Hematopoietic multipotent progenitor cell (in vitro differentiated cells): Measurements from ENCODE around the gene ZNF346. TPM values are rescaled to one million over a fixed set of nuclear protein-coding genes. Genes with fewer than 3 reads are reported as not detected.
A peak's percentile ranks its signal among the peaks of the same experiment; 100 is the strongest.

Experiments used
- DNase-seq, 3 donors: peaks; one replicate each; pipeline ENCODE4 v3.0.0-alpha.2; 2011 to 2015; ENCODE audit warnings: low read depth in 2 of 3, low spot score in 2 of 3
- total RNA-seq: library from RNA; depleted of rRNA; stranded (reverse); fragments of >200 nt; gene quantifications from one replicate; pipeline ENCODE4 v1.2.3, GENCODE V29; 2012

The ZNF346 gene
- total RNA-seq, 1 donor = 27.2 TPM

DNA sequence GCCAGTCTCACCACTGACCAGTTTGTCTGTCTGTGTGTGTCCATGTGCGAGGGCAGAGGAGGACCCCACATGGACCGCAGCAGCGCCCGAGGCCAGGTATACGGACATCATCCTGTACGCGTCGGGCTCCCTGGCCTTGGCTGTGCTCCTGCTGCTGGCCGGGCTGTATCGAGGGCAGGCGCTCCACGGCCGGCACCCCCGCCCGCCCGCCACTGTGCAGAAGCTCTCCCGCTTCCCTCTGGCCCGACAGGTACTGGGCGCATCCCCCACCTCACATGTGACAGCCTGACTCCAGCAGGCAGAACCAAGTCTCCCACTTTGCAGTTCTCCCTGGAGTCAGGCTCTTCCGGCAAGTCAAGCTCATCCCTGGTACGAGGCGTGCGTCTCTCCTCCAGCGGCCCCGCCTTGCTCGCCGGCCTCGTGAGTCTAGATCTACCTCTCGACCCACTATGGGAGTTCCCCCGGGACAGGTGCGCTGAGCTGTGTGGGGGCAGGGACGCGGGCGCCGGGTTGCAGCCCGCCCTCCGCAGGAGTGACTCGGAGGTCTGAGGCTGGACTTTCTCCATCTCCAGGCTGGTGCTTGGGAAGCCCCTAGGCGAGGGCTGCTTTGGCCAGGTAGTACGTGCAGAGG lies 70.7 kb downstream of the ZNF346 start:
- DNase-seq = no peak

GRCh38 chr5:177093803-177094202 lies 71.3 kb downstream of the ZNF346 start:
- no peak for DNase-seq

DNA sequence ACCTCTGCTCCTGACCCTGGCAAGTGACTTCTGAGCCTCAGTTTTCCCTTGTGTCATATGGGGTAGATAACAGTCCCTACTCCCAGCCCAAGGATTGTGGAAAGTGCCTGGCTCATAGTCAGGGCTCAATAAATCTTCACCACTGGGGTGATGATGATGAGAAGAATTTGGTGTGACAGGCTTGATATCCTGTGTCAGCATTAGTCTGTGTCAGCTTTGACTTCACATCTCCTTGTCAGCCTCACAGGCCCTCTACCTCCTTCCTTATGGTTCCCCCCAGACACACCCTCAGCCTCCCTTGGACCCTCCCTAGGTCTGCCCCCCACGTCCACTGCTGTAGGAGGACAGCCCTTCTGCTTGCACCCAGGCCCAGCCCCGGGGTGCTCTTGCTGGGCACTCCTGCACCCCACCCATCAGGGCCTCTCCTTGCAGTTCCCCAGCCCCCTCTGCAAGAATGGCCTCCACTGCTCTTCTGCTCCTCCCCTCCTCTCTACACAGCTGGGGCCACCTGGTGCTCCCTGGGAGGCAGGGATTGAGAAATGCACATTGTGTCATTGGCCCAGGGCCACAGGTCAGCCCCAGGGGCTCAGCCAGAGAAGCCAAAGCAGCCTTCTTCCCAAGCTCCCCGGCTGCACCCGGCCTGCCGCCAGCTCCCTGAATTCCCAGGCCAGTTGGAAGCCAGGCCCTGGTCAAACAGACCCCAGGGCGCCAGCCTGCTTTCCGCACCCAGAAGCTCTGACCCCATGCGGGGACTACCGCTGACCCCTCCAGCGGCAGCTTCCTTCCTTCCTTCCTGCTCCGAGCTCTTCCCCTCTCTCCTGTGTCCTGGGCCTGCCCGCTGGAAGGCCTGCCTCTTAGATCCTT lies 72.0 kb downstream of the ZNF346 start:
- DNase-seq = no peak

GRCh38 chr5:177095088-177095669 lies 72.7 kb downstream of the ZNF346 start:
- DNase-seq = no peak

- DNase-seq = no peak
Measured at GRCh38 chr5:177096162-177097015, 73.9 kb downstream of the ZNF346 start.

DNA sequence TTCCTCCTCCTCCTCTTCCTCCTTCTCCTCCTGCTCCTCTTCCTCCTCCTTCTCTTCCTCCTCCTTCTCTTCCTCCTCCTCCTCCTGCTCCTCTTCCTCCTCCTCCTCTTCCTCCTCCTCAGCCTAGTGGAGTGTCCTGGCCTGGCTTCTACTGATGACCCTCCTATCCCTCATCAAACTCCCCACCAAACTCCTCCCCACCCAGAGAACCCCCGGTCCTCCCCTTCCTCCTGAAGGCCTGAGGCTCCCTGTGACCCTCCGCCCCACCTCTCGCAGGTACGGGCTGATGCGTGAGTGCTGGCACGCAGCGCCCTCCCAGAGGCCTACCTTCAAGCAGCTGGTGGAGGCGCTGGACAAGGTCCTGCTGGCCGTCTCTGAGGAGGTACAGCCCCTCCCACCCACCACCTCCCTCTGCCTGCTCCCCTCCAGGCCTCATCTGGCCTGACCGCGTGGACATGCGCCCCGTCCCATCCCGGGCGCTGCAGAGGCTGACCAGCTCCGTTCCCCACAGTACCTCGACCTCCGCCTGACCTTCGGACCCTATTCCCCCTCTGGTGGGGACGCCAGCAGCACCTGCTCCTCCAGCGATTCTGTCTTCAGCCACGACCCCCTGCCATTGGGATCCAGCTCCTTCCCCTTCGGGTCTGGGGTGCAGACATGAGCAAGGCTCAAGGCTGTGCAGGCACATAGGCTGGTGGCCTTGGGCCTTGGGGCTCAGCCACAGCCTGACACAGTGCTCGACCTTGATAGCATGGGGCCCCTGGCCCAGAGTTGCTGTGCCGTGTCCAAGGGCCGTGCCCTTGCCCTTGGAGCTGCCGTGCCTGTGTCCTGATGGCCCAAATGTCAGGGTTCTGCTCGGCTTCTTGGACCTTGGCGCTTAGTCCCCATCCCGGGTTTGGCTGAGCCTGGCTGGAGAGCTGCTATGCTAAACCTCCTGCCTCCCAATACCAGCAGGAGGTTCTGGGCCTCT lies 74.8 kb downstream of the ZNF346 start:
- DNase-seq = no peak

GRCh38 chr5:177098120-177098469 lies 75.6 kb downstream of the ZNF346 start:
- no peak for DNase-seq

- DNase-seq = no peak
Measured at GRCh38 chr5:177098470-177099141, 76.1 kb downstream of the ZNF346 start.

- no peak for DNase-seq
Measured at GRCh38 chr5:177099422-177100093, 77.1 kb downstream of the ZNF346 start.

- no peak for DNase-seq
Measured at GRCh38 chr5:177100714-177101121, 78.2 kb downstream of the ZNF346 start.

- no peak for DNase-seq
Measured at GRCh38 chr5:177103523-177104253, 81.2 kb downstream of the ZNF346 start.

- DNase-seq = no peak
Measured at GRCh38 chr5:177105691-177106476, 83.4 kb downstream of the ZNF346 start.

DNA sequence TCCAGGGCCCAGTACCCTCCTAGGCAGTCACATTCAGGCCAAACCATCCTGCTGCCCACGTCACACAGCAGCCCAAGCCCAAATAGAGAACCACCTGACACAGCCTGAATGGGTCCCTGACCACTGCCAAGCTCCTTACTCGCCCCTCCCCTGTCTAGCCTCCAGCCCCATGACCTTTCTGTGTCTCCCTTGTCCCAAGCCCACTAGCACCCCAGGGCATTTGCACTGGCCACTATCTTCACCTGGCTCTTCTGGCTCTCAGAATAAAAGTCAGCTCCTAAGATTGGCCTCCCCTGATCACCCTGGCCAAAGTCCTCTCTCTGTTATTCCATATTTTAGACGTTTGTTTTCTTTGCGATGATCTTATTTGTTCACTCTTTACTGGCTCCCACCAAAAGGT lies 84.7 kb downstream of the ZNF346 start:
- no peak for DNase-seq

- DNase-seq = no peak
Measured at GRCh38 chr5:177109810-177110209, 87.3 kb downstream of the ZNF346 start.

GRCh38 chr5:177111720-177112394 lies 89.4 kb downstream of the ZNF346 start:
- DNase-seq = peak in 2 of 3 donors; percentile 68 to 73

DNA sequence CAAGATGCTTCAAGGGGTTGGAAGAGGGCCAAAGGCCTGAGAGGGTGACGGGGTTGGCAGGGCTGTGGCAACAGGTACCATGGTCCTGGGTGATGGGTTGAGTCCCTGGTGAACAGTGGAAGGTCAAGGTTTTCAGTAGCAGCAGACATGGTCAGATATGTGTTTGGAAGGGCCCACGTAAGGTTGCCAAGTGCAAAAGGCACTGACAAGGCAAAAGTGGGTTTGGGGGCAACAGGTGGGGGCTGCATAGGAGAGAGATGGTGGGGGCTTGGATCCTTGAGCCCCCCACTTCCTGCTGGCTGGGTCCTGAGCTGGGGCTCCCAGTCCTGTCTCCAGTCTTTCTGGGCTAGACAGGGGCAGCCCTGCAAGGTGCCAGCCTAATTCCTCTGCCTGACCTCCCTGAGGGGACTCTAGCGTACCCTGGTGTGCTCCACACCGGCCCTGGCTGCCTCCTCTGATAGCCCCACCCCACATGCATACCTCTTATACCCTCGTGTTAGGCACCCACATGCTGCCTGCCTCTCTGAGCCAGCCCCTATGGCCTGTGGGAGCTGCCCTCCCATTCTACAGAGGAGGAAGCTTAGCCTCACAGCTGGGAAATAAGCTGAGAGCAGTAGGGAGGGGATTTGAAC lies 90.2 kb downstream of the ZNF346 start:
- no peak for DNase-seq
